Neural progenitor cell (in vitro differentiated cells): ENCODE results near the gene BCOR. TPM values are rescaled to one million over a fixed set of nuclear protein-coding genes. Genes with fewer than 3 reads are reported as not detected.

Experiments used
- DNase-seq: peaks from one replicate; pipeline ENCODE4 v3.0.0-alpha.2; 2016; ENCODE audit warnings: low spot score
- H2AFZ ChIP-seq: fragments of 200-600 bp; sonication (generic); replicated peaks from 2 replicates; pipeline ENCODE4 v1.6.1; 2016; ENCODE audit warnings: antibody characterized with exemption
- H3F3A ChIP-seq: fragments of 200-600 bp; sonication (generic); 2 replicates; pipeline ENCODE4 v1.6.1; 2016; ENCODE audit warnings: antibody characterized with exemption, low read depth
- H3K27ac ChIP-seq: fragments of 200-600 bp; sonication (generic); 2 replicates; pipeline ENCODE4 v1.5.1; 2016; ENCODE audit warnings: mild to moderate bottlenecking
- H3K27me3 ChIP-seq: fragments of 200-600 bp; sonication (generic); 2 replicates; pipeline ENCODE4 v1.6.1; 2016; ENCODE audit warnings: mild to moderate bottlenecking, moderate library complexity
- H3K36me3 ChIP-seq: fragments of 200-600 bp; sonication (generic); 2 replicates; pipeline ENCODE4 v1.5.1; 2016
- H3K4me1 ChIP-seq: fragments of 200-600 bp; sonication (generic); 2 replicates; pipeline ENCODE4 v1.6.1; 2016; ENCODE audit warnings: mixed run types
- H3K4me2 ChIP-seq: fragments of 200-600 bp; sonication (generic); 2 replicates; pipeline ENCODE4 v1.6.1; 2016
- H3K4me3 ChIP-seq: fragments of 200-600 bp; sonication (generic); 2 replicates; pipeline ENCODE4 v1.5.1; 2016
- H3K79me2 ChIP-seq: fragments of 200-600 bp; sonication (generic); 2 replicates; pipeline ENCODE4 v1.6.1; 2016; ENCODE audit warnings: low read depth
- H3K9ac ChIP-seq: fragments of 200-600 bp; sonication (generic); 2 replicates; pipeline ENCODE4 v1.6.1; 2016
- H3K9me3 ChIP-seq: fragments of 200-600 bp; sonication (generic); 2 replicates; pipeline ENCODE4 v1.5.1; 2016; ENCODE audit warnings: low read depth
- H4K20me1 ChIP-seq: fragments of 200-600 bp; sonication (generic); 2 replicates; pipeline ENCODE4 v1.6.1; 2016; ENCODE audit warnings: low read depth
- H3K27ac Mint-ChIP-seq: 3 replicates; pipeline ENCODE4 v1.8.0; 2021; ENCODE audit warnings: mixed read lengths
- H3K27me3 Mint-ChIP-seq: 2 replicates; pipeline ENCODE4 v1.8.0; 2022; ENCODE audit warnings: low read depth, mild to moderate bottlenecking, inconsistent platforms, moderate library complexity, mixed read lengths; ENCODE audit not compliant: insufficient read depth
- H3K36me3 Mint-ChIP-seq: 3 replicates; pipeline ENCODE4 v1.8.0; 2021; ENCODE audit warnings: mixed read lengths
- H3K4me1 Mint-ChIP-seq: 3 replicates; pipeline ENCODE4 v1.8.0; 2021; ENCODE audit warnings: mixed read lengths
- H3K4me3 Mint-ChIP-seq: 3 replicates; pipeline ENCODE4 v1.8.0; 2021; ENCODE audit warnings: mild to moderate bottlenecking, moderate library complexity, mixed read lengths
- H3K9me3 Mint-ChIP-seq: 3 replicates; pipeline ENCODE4 v1.8.0; 2020; ENCODE audit warnings: mixed read lengths
- EZH2 ChIP-seq: fragments of 200-600 bp; sonication (generic); IDR thresholded peaks from 2 replicates; pipeline ENCODE4 v1.6.1; 2017; ENCODE audit warnings: antibody characterized with exemption, mild to moderate bottlenecking, moderate library complexity
- EZH2phosphoT487 ChIP-seq: fragments of 200-600 bp; sonication (generic); IDR thresholded peaks from 2 replicates; pipeline ENCODE4 v1.6.1; 2017; ENCODE audit warnings: antibody characterized with exemption
- total RNA-seq: library from RNA; depleted of rRNA; stranded (reverse); fragments of >200 nt; gene quantifications from 2 replicates; pipeline ENCODE4 v1.2.3, GENCODE V29; 2015; ENCODE audit warnings: low replicate concordance
- TF ChIP-seq, protein P1 (sequence below): fragments of 200-600 bp; sonication (generic); IDR thresholded peaks from 2 replicates; pipeline ENCODE4 v1.5.1; 2017; ENCODE audit warnings: antibody characterized with exemption, mild to moderate bottlenecking

The BCOR gene
- total RNA-seq, 1 donor from 2014 or later = 32.4 TPM

DNA sequence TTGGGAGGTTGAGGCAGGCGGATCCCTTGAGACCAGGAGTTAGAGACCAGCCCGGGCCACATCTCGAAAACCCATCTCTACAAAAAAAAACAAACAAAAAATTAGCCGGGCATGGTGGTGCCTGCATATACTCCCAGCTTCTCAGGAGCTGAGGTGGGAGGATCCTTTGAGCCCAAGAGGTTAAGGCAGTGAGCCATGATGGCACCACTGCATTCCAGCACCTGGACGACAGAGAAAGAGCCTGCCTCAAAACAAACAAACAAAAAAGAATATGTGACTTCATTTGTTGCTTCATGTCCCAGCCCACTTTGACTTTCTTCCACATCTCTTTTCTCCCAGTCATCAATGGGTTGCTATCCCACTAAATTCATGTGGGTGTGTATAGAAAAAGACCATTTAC is 79.7 kb downstream of the BCOR start:
- no peak overlapping the region for H3K4me3 Mint-ChIP-seq

DNA sequence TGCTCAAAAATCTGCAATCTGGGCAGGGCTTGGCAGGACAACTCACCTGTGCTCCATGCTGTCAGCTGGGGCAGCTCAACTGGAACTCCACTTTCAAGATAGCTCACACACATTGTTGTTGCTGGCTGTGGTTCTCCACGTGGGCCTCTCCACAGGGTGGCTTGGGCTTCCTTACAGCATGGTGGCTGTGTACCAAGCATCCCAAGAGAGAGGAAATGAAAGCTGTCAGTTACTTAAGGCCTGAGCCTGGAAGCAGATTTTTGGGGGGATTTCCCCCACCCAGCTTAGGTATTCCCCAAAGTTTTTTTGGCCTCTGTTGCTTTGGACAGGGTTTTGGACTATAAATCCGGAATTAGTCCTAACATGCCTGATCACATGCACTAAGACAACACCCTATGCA is 81.0 kb downstream of the BCOR start:
- Mint-ChIP-seq H3K4me1 (peaks cover 5% of the 10 kb centered on the region), H3K36me3 (no peaks in the 10 kb centered on the region), H3K4me3 (no peak overlapping the region), H3K9me3 (peaks cover 11% of the 10 kb centered on the region), H3K27me3 (peaks cover 10% of the 10 kb centered on the region), H3K27ac (no peak overlapping the region)
- H3K9me3 ChIP-seq = no peaks in the 10 kb centered on the region
- H3K4me2 ChIP-seq = no peak overlapping the region
- H2AFZ ChIP-seq = no peak overlapping the region
- peaks cover 28% of the 10 kb centered on the region for H3K27me3 ChIP-seq
- peaks cover 7% of the 10 kb centered on the region for H3K4me1 ChIP-seq
- H3K79me2 ChIP-seq = no peaks in the 10 kb centered on the region
- H3F3A ChIP-seq = peaks cover 14% of the 10 kb centered on the region
- H3K4me3 ChIP-seq = no peak overlapping the region
- H3K36me3 ChIP-seq = no peaks in the 10 kb centered on the region
- no peaks in the 10 kb centered on the region for H4K20me1 ChIP-seq
- H3K9ac ChIP-seq = no peak overlapping the region
- no peak for DNase-seq
- TF ChIP-seq EZH2 = no peak
- TF ChIP-seq, protein P1, sequence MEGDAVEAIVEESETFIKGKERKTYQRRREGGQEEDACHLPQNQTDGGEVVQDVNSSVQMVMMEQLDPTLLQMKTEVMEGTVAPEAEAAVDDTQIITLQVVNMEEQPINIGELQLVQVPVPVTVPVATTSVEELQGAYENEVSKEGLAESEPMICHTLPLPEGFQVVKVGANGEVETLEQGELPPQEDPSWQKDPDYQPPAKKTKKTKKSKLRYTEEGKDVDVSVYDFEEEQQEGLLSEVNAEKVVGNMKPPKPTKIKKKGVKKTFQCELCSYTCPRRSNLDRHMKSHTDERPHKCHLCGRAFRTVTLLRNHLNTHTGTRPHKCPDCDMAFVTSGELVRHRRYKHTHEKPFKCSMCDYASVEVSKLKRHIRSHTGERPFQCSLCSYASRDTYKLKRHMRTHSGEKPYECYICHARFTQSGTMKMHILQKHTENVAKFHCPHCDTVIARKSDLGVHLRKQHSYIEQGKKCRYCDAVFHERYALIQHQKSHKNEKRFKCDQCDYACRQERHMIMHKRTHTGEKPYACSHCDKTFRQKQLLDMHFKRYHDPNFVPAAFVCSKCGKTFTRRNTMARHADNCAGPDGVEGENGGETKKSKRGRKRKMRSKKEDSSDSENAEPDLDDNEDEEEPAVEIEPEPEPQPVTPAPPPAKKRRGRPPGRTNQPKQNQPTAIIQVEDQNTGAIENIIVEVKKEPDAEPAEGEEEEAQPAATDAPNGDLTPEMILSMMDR = no peak
- no peak for TF ChIP-seq EZH2phosphoT487
- H3K27ac ChIP-seq = no peak overlapping the region

More for the DNA sequence above, 79.7 kb downstream of the BCOR start:
- Histone ChIP-seq H3K9me3 (no peaks in the 10 kb centered on the region), H4K20me1 (no peaks in the 10 kb centered on the region), H2AFZ (no peak overlapping the region), H3K36me3 (no peaks in the 10 kb centered on the region), H3K9ac (no peak overlapping the region), H3K79me2 (no peaks in the 10 kb centered on the region), H3K4me2 (no peak overlapping the region), H3F3A (peaks cover 11% of the 10 kb centered on the region), H3K27me3 (peaks cover 16% of the 10 kb centered on the region), H3K4me1 (peaks cover 5% of the 10 kb centered on the region), H3K27ac (no peak overlapping the region), H3K4me3 (no peak overlapping the region)
- Mint-ChIP-seq H3K4me1 (no peaks in the 10 kb centered on the region), H3K36me3 (no peaks in the 10 kb centered on the region), H3K9me3 (peaks cover 7% of the 10 kb centered on the region), H3K27ac (no peak overlapping the region), H3K27me3 (peaks cover 6% of the 10 kb centered on the region)
- DNase-seq = no peak
- TF ChIP-seq EZH2phosphoT487 (no peak), EZH2 (no peak)
- TF ChIP-seq, protein P1 = no peak

DNA sequence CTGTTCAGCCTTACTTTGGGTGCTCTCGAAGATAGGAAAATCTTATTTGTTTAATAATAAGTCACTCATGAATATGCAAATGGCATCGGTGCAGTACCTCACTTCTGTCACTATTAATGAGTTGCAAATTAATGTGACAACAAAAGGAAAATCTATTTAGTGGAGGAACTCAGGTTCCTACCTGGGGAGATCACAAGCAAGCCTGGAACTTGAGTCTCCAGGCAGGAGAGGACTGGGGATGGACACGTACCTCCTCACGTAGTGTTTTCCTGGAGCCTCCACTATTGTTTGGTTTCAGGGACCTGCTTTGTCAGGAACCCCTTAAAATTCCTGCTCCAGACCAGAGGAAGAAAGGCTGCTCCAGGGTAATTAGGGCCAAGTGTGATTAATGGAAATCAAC is 82.1 kb downstream of the BCOR start:
- DNase-seq = no peak
- H3K36me3 Mint-ChIP-seq = no peaks in the 10 kb centered on the region
- Histone ChIP-seq H3K4me3 (peak overlapping the region; percentile 57), H3K4me1 (peaks cover 18% of the 10 kb centered on the region), H4K20me1 (no peaks in the 10 kb centered on the region), H3K9me3 (no peaks in the 10 kb centered on the region), H3K79me2 (no peaks in the 10 kb centered on the region), H3K9ac (no peak overlapping the region), H2AFZ (no peak overlapping the region), H3K36me3 (no peaks in the 10 kb centered on the region), H3K4me2 (peak overlapping the region; percentile 74), H3K27ac (no peak overlapping the region), H3F3A (peaks cover 25% of the 10 kb centered on the region), H3K27me3 (peaks cover 39% of the 10 kb centered on the region)
- peaks cover 12% of the 10 kb centered on the region for H3K9me3 Mint-ChIP-seq
- H3K4me3 Mint-ChIP-seq = peak overlapping the region; percentile 67
- peaks cover 13% of the 10 kb centered on the region for H3K4me1 Mint-ChIP-seq
- H3K27ac Mint-ChIP-seq = no peak overlapping the region
- peaks cover 13% of the 10 kb centered on the region for H3K27me3 Mint-ChIP-seq
- TF ChIP-seq EZH2 (no peak), EZH2phosphoT487 (no peak)
- TF ChIP-seq, protein P1 = no peak
